CD14-positive monocyte (primary cell): Measurements from ENCODE around the gene UGT1A5. TPM values are rescaled to one million over a fixed set of nuclear protein-coding genes. Genes with fewer than 3 reads are reported as not detected.

Source experiments
- DNase-seq, 3 donors: peaks; one replicate each; pipeline ENCODE4 v3.0.0-alpha.2; 2011 to 2022
- H2AFZ ChIP-seq: 2 replicates; pipeline ENCODE4 v1.6.0; 2012; ENCODE audit warnings: mild to moderate bottlenecking, low read depth, low read length, inconsistent platforms; ENCODE audit not compliant: insufficient read depth, poor library complexity, severe bottlenecking
- H3K27ac ChIP-seq, 2 donors: 1 replicate in 1 of 2; 2 replicates in 1 of 2; pipeline ENCODE4 v1.5.1; 2012 to 2013; ENCODE audit warnings: low read length in 2 of 2, control low read depth in 1 of 2, inconsistent platforms in 1 of 2, low read depth in 1 of 2, mild to moderate bottlenecking in 1 of 2
- H3K27me3 ChIP-seq, 2 donors: one replicate each; pipeline versions ENCODE4 v1.6.0 to v1.6.1; 2011 to 2013; ENCODE audit warnings: low read length in 2 of 2; ENCODE audit not compliant: control insufficient read depth in 2 of 2, insufficient read depth in 2 of 2
- H3K36me3 ChIP-seq, 2 donors: replicated peaks in 1 of 2; 1 replicate in 1 of 2; 2 replicates in 1 of 2; pipeline versions ENCODE4 v1.5.1 to v1.6.1; 2012 to 2013; ENCODE audit warnings: low read length in 2 of 2, control low read depth in 1 of 2, inconsistent platforms in 1 of 2, mild to moderate bottlenecking in 1 of 2; ENCODE audit not compliant: insufficient read depth in 2 of 2, control insufficient read depth in 1 of 2
- H3K4me1 ChIP-seq, 2 donors: 1 replicate in 1 of 2; 2 replicates in 1 of 2; pipeline versions ENCODE4 v1.5.1 to v1.6.1; 2012 to 2013; ENCODE audit warnings: low read length in 2 of 2, control low read depth in 1 of 2, inconsistent platforms in 1 of 2, mild to moderate bottlenecking in 1 of 2, moderate library complexity in 1 of 2; ENCODE audit not compliant: insufficient read depth in 2 of 2, control insufficient read depth in 1 of 2
- H3K4me2 ChIP-seq: replicated peaks from 2 replicates; pipeline ENCODE3; 2012; ENCODE audit warnings: low read length, moderate library complexity, mild to moderate bottlenecking; ENCODE audit not compliant: poor library complexity, severe bottlenecking; ENCODE audit errors: extremely low read depth
- H3K4me3 ChIP-seq, 3 experiments: fragments of 200-600 bp in 1 of 3; sonication (generic) in 1 of 3; replicated peaks in 1 of 3; 1 replicate in 2 of 3; 2 replicates in 1 of 3; pipeline ENCODE4 v1.5.1; 2011 to 2013; ENCODE audit warnings: low read length in 3 of 3, mild to moderate bottlenecking in 3 of 3, control low read depth in 2 of 3, low read depth in 2 of 3, inconsistent platforms in 1 of 3, moderate library complexity in 1 of 3
- H3K79me2 ChIP-seq: 2 replicates; pipeline ENCODE4 v1.6.0; 2012; ENCODE audit warnings: mild to moderate bottlenecking, control low read depth, inconsistent platforms, low read length, moderate library complexity; ENCODE audit not compliant: insufficient read depth
- H3K9ac ChIP-seq: 2 replicates; pipeline ENCODE4 v1.6.0; 2017; ENCODE audit warnings: low read length, mild to moderate bottlenecking; ENCODE audit not compliant: insufficient read depth, poor library complexity, severe bottlenecking
- H3K9me3 ChIP-seq, 2 donors: replicated peaks in 1 of 2; 1 replicate in 1 of 2; 2 replicates in 1 of 2; pipeline versions ENCODE4 v1.5.1 to v1.6.1; 2012 to 2013; ENCODE audit warnings: low read length in 2 of 2, control low read depth in 1 of 2; ENCODE audit not compliant: control insufficient read depth in 1 of 2, insufficient read depth in 1 of 2
- H4K20me1 ChIP-seq: 2 replicates; pipeline ENCODE4 v1.6.0; 2012; ENCODE audit warnings: mild to moderate bottlenecking, low read length, control low read depth, moderate library complexity; ENCODE audit not compliant: insufficient read depth
- H3K27ac Mint-ChIP-seq, 7 donors: one replicate each; pipeline ENCODE4 v1.8.0; 2020; ENCODE audit warnings: mild to moderate bottlenecking in 7 of 7, mixed read lengths in 7 of 7, moderate library complexity in 6 of 7, inconsistent platforms in 2 of 7
- H3K27me3 Mint-ChIP-seq, 3 donors: one replicate each; pipeline ENCODE4 v1.8.0; 2021 to 2022; ENCODE audit warnings: low read depth in 3 of 3, mild to moderate bottlenecking in 3 of 3, mixed read lengths in 3 of 3, moderate library complexity in 3 of 3, inconsistent platforms in 1 of 3
- H3K36me3 Mint-ChIP-seq, 2 donors: one replicate each; pipeline ENCODE4 v1.8.0; 2020; ENCODE audit warnings: mixed read lengths in 2 of 2, inconsistent platforms in 1 of 2, mild to moderate bottlenecking in 1 of 2
- H3K4me1 Mint-ChIP-seq: one replicate; pipeline ENCODE4 v1.8.0; 2020; ENCODE audit warnings: mild to moderate bottlenecking, mixed read lengths
- H3K4me3 Mint-ChIP-seq, 2 donors: one replicate each; pipeline ENCODE4 v1.8.0; 2020; ENCODE audit warnings: mild to moderate bottlenecking in 2 of 2, mixed read lengths in 2 of 2, moderate library complexity in 1 of 2
- H3K9me3 Mint-ChIP-seq, 7 donors: one replicate each; pipeline ENCODE4 v1.8.0; 2020 to 2022; ENCODE audit warnings: mixed read lengths in 7 of 7, mild to moderate bottlenecking in 6 of 7, moderate library complexity in 6 of 7, inconsistent platforms in 2 of 7
- CTCF ChIP-seq: fragments of 200-600 bp; IDR thresholded peaks from one replicate; pipeline ENCODE4 v1.8.0; 2022; ENCODE audit warnings: antibody characterized with exemption, mild to moderate bottlenecking
- WGBS: methylation state at CpG from one replicate; pipeline ENCODE4 v1.1.5; 2013; ENCODE audit warnings: missing lambda C conversion rate; ENCODE audit not compliant: insufficient coverage; 5-methylcytosine and 5-hydroxymethylcytosine counted together
- intact Hi-C, 2 donors: fragments of 100-400 bp; cut with micrococcal nuclease; formaldehyde crosslinking; loops; one replicate each; pipeline versions ENCODE4 v1.15.0 to v1.15.1; 2023
- polyA plus RNA-seq, 3 donors: library from polyadenylated mRNA; depleted of rRNA in 1 of 3; unstranded in 2 of 3; stranded (reverse) in 1 of 3; fragments of 300-500 nt in 2 of 3; fragments of >200 nt in 1 of 3; fragmentation: Illumina TruSeq in 2 of 3; gene quantifications; 1 replicate in 2 of 3; 2 replicates in 1 of 3; pipeline ENCODE4 v1.2.3, GENCODE V29; 2012 to 2021

Gene UGT1A5
- polyA plus RNA-seq, 3 donors = not detected

- no peak overlapping the region for H3K9ac ChIP-seq
- TF ChIP-seq CTCF = no peak
- no peaks in the 10 kb centered on the region for H3K36me3 ChIP-seq
- no peak for DNase-seq
- H2AFZ ChIP-seq = no peak overlapping the region
- no peaks in the 10 kb centered on the region for H3K79me2 ChIP-seq
- H3K4me3 Mint-ChIP-seq = no peak overlapping the region
- no peaks in the 10 kb centered on the region for H3K36me3 Mint-ChIP-seq
- no peaks in the 10 kb centered on the region for H3K27me3 ChIP-seq
- H3K4me2 ChIP-seq = no peak overlapping the region
- H4K20me1 ChIP-seq = no peaks in the 10 kb centered on the region
- H3K27me3 Mint-ChIP-seq = peaks cover 3 to 10% (median 8%) of the 10 kb centered on the region in 3 donors
- no CpG with 5 or more reads among the region's 3 CpGs for WGBS
- no peaks in the 10 kb centered on the region for H3K4me1 Mint-ChIP-seq
- H3K9me3 Mint-ChIP-seq = peaks cover 0 to 3% (median 0%) of the 10 kb centered on the region in 7 donors
- H3K27ac ChIP-seq = no peak overlapping the region
- peak overlapping the region in 1 of 7 donors; percentile 67 for H3K27ac Mint-ChIP-seq
- no peaks in the 10 kb centered on the region for H3K9me3 ChIP-seq
- no peak overlapping the region for H3K4me3 ChIP-seq
- intact Hi-C loops = no loop called here
- no peaks in the 10 kb centered on the region for H3K4me1 ChIP-seq
These were observed 89.6 kb downstream of the UGT1A5 start for GRCh38 chr2:233802132-233802815.

- no peaks in the 10 kb centered on the region for H3K27me3 ChIP-seq
- intact Hi-C loops = no loop called here
- H3K27ac ChIP-seq = no peak overlapping the region
- no peak overlapping the region for H3K27ac Mint-ChIP-seq
- no peaks in the 10 kb centered on the region for H3K36me3 ChIP-seq
- no peaks in the 10 kb centered on the region for H3K36me3 Mint-ChIP-seq
- H3K4me3 ChIP-seq = no peak overlapping the region
- no peaks in the 10 kb centered on the region for H3K4me1 Mint-ChIP-seq
- no peaks in the 10 kb centered on the region for H3K4me1 ChIP-seq
- TF ChIP-seq CTCF = no peak
- no peaks in the 10 kb centered on the region for H3K9me3 ChIP-seq
- H4K20me1 ChIP-seq = no peaks in the 10 kb centered on the region
- no peak overlapping the region for H3K9ac ChIP-seq
- DNase-seq = no peak
- H3K79me2 ChIP-seq = no peaks in the 10 kb centered on the region
- H3K4me2 ChIP-seq = no peak overlapping the region
- H3K27me3 Mint-ChIP-seq = peaks cover 3 to 10% (median 8%) of the 10 kb centered on the region in 3 donors
- H3K4me3 Mint-ChIP-seq = no peak overlapping the region
- no peak overlapping the region for H2AFZ ChIP-seq
- WGBS = no CpG with 5 or more reads among the region's 2 CpGs
- peaks cover 0 to 2% (median 1%) of the 10 kb centered on the region in 7 donors for H3K9me3 Mint-ChIP-seq
These were observed 90.7 kb downstream of the UGT1A5 start for GRCh38 chr2:233803292-233803911.
